Islet precursor cell (in vitro differentiated cells): ENCODE results near the gene SEC31A.
A peak's percentile ranks its signal among the peaks of the same experiment; 100 is the strongest.
"Not testable (repeated sequence)": the region's sequence is repeated elsewhere in the genome, so short reads cannot be mapped to it uniquely, and the experiment has no call there.

Source experiments
- DNase-seq: peaks from one replicate; pipeline ENCODE4 v3.0.0-alpha.2; 2018

SEC31A gene

DNA sequence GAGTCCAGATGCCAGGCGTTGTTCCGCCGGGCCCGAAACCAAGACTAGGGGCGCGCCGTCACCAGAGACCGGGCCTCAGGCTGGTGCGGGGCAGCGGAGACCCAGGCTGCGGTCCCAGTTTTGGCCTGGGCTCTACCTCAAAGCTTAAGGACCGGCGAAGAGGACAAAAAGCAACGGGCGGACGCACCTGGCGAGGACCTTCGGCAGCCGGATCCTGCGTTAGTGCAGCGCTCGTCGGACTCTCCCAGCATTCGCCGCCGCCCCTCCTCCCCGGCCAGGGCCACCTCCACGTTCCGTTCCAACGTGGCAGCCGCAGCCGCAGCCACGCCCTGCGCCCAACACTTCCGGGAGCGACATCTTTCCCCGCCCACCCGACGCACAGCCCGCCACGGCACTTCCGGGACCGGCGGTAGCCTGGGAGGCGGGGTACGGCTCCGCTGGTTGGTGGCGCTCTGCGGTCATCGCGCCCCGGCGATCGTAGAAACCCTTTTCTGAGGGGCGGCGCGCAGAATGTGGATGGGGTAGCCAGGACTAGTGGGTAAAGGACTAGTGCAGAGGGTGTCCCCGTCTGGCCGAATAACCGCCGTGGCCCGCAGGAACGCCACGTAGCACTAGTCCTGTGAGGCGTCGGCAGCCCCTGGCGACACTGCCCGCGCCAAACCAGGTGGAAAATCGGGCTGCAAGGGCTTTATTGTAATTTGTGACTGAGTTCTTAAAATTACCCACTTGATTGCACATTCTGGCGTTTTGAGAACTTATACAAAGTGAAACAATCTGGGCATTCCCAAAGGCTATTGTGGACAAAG is at the start of gene SEC31A:
SEC31A (minus strand) TSS at position 253 of the 806 bp plus-strand sequence. CDS start 9,217 bp downstream, outside the sequence.
- DNase-seq = peak; percentile 98

DNA sequence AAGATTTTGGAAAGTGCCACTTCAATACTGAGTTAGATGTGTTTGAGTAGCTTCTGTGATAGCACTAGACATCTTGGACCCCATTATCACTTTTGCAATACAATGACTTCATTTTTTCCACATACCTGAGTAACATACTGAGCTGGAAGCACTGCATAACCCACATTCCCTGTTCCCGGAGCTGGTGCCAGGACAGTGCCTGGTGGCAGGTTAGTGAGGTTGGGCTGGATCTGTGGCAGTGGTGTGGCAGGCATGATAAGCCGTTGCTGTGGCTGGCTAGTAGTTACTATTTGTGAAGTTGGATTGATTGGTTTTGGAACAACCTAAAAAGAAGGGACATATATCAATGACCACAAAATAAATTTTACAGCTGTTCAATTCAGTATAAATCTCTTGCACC is 48.5 kb upstream of the SEC31A start:
- no peak for DNase-seq

- DNase-seq = no peak
Measured at GRCh38 chr4:82934441-82934840, 43.5 kb upstream of the SEC31A start.

DNA sequence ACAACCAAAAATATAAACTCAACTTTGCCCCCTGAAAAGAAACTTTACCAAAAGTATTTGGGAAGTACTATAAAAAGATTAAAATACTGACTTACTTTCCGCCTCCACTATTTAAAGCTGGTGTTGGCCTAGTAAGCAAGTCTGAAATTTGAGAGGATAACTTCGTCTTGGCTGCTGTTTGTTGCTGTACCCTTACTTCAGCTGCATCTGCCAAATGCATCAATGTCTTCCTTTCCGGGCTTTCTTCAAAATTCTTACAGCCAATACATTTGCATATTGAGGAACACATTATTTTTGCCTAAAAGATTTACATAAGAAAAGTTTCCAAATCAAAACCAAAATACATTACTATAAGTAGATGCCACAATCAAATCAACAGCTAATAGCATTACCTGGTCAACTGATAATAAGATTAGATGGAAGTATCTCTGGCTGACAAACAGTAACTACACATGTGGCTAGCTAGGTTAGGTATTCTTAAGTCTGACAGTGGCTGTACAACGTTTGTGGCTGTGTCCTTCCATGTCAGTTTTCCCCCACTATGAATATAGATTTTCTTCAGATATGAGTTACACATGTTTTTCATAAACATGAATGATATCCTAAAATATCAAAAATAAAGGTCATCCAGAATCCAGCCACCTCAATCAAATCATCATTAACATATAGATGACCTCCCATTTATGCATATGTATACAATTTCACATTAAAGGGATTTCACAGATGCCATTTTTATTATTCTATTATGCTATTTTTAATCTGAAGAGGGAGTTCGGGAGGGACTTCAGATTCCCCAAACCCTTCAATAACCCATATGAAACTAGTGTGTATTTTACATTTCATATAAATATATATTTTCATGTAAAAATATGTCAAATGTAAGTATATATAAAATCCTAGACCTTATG is 40.1 kb upstream of the SEC31A start:
- no peak for DNase-seq

GRCh38 chr4:82921795-82922194 is 30.8 kb upstream of the SEC31A start:
- no peak for DNase-seq

- no peak for DNase-seq
Measured at GRCh38 chr4:82919386-82919785, 28.4 kb upstream of the SEC31A start.

- DNase-seq = no peak
Measured at GRCh38 chr4:82918091-82918490, 27.1 kb upstream of the SEC31A start.

GRCh38 chr4:82913968-82914367 is 23.0 kb upstream of the SEC31A start:
- DNase-seq = not testable (repeated sequence)

DNA sequence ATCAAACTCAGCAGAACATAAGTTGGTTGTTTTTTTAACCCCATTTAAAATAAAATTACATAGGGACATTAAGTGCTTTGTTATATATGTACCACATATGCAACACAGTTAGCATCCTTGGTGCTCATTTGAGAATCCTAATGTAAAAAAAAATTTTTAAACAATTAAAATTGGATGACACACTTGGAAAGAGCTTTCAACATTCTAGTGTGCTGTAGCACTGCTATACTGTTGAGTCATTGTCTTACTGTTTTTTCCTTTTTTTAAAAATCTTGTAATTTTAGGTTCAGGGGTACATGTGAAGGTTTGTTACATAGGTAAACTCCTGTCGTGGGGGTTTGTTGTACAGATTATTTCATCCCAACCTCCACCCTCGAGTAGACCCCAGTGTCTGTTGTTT is 22.4 kb upstream of the SEC31A start:
- DNase-seq = no peak

GRCh38 chr4:82909326-82909725 is 18.4 kb upstream of the SEC31A start:
- no peak for DNase-seq

GRCh38 chr4:82906469-82906868 is 15.5 kb upstream of the SEC31A start:
- no peak for DNase-seq

GRCh38 chr4:82905205-82905604 is 14.3 kb upstream of the SEC31A start:
- no peak for DNase-seq

- no peak for DNase-seq
Measured at GRCh38 chr4:82903737-82904136, 12.8 kb upstream of the SEC31A start.

GRCh38 chr4:82901183-82901718 is 10.3 kb upstream of the SEC31A start:
- no peak for DNase-seq

GRCh38 chr4:82900411-82901182 is 9.6 kb upstream of the SEC31A start, which contains the start of gene THAP9:
Gene THAP9, plus strand, starts transcription at chr4:82900735. Its CDS starts 68 bp downstream, at chr4:82900803.
- DNase-seq = peak; percentile 100

DNA sequence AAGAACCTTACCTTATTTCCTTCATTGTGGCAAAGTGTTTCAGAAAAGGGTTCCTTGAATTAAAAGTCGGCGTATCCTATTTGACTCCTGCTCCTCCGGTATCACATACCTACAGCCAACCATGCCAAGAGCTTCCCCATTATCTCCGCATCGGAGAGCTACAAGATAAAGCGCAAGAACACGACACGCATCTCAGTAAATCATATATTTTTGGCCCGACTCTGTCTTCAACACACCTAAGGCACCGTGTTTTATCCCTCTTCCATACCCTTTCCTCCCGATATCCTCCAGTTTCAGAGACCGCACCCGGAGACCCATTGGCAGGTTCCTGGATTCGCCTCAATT is 9.1 kb upstream of the SEC31A start:
- no peak for DNase-seq

DNA sequence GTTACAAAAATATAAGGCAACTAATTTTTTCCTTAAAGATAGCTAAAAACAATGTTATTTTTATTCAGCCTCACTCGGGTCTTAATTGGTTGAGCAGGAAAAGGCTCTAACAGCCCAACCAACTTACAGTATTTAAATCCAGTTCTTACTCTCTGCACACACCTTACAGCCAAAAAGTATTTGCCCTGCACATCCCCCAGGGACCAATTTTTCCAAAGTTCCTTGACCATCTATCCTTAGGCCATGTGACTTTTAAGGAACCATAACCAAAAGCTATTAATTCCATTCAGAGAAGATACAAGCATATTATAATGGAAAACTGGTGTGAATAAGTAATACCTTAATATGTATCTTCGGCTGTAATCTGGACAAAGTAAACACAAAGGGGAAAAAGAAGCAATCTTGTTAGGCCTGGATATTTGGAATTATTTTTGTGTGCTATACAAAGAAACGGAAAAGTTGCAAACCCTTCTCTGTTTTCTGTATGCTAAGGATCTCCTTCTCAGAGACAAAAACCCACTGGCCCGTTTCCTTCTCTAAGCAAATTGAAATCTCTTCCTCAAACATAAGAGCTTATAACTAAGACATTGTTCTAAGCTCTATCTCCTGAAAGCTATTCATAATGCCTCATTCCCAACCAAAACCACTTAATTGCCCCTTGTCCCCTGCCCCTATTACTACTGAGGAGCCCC is 8.6 kb upstream of the SEC31A start:
- no peak for DNase-seq

- peak; percentile 59 for DNase-seq
Measured at GRCh38 chr4:82898322-82899243, 7.6 kb upstream of the SEC31A start.

DNA sequence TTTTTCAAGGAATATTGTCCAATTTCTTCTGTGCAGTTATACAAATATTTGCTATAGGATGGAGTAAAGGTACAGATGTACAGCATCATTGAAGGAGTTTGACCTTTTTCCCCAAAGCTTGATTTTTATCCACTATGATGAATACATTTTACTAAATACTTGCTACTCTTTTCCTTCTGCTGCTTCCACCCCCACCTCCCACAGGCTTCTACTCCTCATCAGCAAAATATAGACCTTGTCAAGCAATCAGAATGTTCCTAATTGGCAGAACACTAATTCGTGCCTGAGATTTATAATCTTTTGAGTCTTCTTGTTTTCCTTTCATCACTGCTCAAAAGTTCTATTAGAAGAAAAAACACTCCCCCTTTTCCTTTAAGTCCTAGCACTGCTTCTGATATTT is 5.8 kb upstream of the SEC31A start:
- no peak for DNase-seq

DNA sequence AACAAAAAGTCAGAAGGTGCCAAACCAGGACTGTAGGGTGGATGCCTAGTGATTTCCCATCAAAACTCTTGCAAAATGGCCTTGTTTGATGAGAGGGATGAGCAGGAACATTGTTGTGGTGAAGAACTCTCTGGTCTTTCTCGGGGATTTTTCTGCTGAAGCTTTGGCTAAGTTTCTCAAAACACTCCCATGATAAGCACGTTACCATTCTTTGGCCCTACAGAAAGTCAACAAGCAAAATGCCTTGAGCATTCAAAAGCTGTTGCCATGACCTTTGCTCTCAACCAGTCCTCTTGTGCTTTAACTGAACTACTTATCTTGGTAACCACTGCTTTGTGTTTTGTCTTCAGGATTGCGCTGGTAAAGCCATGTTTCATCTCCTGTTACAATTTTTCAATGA is 3.0 kb upstream of the SEC31A start:
- DNase-seq = no peak

- no peak for DNase-seq
Measured at GRCh38 chr4:82892467-82892802, 1.5 kb upstream of the SEC31A start.
